HUES6 (cell line): ENCODE results near the gene ABCC6.

Experiments
- H3K27ac ChIP-seq: 2 replicates; pipeline ENCODE4 v1.7.0; 2013; ENCODE audit warnings: low read depth, mild to moderate bottlenecking, low read length, inconsistent platforms
- H3K27me3 ChIP-seq: 2 replicates; pipeline ENCODE4 v1.6.1; 2013; ENCODE audit warnings: low read length; ENCODE audit not compliant: control insufficient read depth, insufficient read depth
- H3K36me3 ChIP-seq: 2 replicates; pipeline ENCODE4 v1.6.1; 2013; ENCODE audit warnings: low read length; ENCODE audit not compliant: control insufficient read depth, insufficient read depth
- H3K4me1 ChIP-seq: 2 replicates; pipeline ENCODE4 v1.6.1; 2013; ENCODE audit warnings: low read length; ENCODE audit not compliant: control insufficient read depth, insufficient read depth
- H3K4me3 ChIP-seq: 2 replicates; pipeline ENCODE4 v1.5.1; 2013; ENCODE audit warnings: low read depth, low read length
- H3K9ac ChIP-seq: one replicate; pipeline ENCODE4 v1.6.1; 2013; ENCODE audit warnings: mild to moderate bottlenecking, low read length
- H3K9me3 ChIP-seq: 2 replicates; pipeline ENCODE4 v1.6.1; 2013; ENCODE audit warnings: low read depth, low read length; ENCODE audit not compliant: control insufficient read depth, insufficient read depth

Gene ABCC6

DNA sequence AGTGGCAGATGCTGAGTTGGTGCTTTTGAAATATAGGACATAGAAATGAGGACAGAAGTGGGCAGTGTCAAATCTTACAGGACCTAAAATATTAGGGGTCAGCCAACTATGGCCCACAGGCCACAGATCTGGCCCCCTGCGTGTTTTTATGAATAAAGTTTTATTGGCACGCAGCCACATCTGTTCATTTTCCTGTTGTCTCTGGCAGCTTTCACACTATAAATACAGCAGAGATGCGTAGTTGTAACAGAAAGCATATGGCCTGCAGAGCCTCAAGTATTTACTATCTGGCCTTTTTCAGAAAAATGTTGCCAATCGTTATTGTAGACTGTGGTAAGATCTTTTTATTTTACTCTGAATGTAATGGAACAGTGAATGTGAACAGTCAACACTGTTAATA lies 82.8 kb downstream of the ABCC6 start:
- Histone ChIP-seq H3K4me1 (no peaks in the 10 kb centered on the region), H3K36me3 (peaks cover 79% of the 10 kb centered on the region), H3K27me3 (no peaks in the 10 kb centered on the region), H3K9ac (no peak overlapping the region), H3K27ac (no peak overlapping the region), H3K4me3 (no peak overlapping the region), H3K9me3 (no peaks in the 10 kb centered on the region)

DNA sequence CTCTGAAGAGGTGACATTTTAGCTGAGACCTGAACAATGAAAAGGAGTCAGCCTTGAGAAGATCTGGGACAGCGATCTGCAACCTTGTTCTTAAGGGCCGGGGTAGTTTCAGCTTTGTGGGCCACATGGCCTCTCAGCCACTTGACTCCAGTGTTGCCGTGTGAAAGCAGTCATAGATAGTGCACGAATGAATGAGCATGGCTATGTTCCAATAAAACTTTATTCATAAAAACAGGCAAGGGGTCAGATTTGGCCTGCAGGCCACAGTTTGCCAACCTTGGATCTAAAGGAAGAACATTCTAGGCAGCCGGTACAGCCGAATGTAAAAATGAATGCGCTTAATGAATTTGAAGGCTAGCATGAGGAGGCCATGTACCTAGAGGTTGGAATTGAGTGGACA lies 83.5 kb downstream of the ABCC6 start:
- H3K4me1 ChIP-seq, result no peaks in the 10 kb centered on the region
- no peaks in the 10 kb centered on the region for H3K27me3 ChIP-seq
- H3K9ac ChIP-seq, result no peak overlapping the region
- H3K27ac ChIP-seq, result no peak overlapping the region
- no peaks in the 10 kb centered on the region for H3K9me3 ChIP-seq
- peaks cover 87% of the 10 kb centered on the region for H3K36me3 ChIP-seq
- no peak overlapping the region for H3K4me3 ChIP-seq

DNA sequence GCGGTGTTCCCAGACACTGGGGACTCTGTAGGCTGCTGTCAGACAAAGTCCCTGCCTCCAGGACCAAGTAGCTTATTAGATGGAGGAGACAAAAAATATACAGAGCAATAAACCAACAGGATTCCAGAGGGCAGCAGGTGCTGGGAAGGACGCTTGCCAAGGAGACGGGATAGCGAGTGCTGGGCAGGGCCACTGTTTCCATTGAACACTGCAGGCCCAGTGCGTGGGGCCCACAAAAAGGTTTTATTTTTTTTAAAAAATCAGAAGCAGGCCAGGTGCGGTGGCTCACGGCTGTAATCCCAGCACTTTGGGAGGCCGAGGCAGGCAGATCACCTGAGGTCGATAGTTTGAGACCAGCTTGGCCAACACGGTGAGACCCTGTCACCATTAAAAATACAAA lies 84.2 kb downstream of the ABCC6 start:
- Histone ChIP-seq H3K27ac (no peak overlapping the region), H3K27me3 (no peaks in the 10 kb centered on the region), H3K9ac (no peak overlapping the region), H3K9me3 (no peaks in the 10 kb centered on the region), H3K4me1 (no peaks in the 10 kb centered on the region), H3K4me3 (no peak overlapping the region), H3K36me3 (peaks cover 89% of the 10 kb centered on the region)

DNA sequence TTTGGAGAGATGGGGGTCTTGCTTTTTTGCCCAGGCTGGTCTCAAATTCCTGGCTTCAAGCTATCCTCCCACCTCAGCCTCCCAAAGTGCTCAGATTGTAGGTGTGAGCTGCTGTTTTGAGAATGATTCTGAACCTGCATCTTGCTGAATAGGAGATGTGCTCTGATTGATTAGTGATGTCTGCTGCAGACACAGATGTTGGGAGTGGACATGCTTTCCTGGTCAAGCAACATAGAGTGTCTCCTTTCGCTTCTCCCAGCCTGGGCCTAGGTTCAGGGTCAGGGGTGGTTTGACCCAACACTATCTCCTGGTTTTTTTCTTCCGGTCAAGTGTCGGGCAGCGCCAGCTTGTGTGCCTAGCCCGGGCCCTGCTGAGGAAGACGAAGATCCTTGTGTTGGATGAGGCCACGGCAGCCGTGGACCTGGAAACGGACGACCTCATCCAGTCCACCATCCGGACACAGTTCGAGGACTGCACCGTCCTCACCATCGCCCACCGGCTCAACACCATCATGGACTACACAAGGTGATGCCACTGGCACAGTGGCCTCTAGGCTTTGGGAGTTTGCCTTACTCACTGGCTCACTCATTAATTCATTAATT lies 85.2 kb downstream of the ABCC6 start:
- Histone ChIP-seq H3K4me3 (no peak overlapping the region), H3K27me3 (no peaks in the 10 kb centered on the region), H3K9ac (no peak overlapping the region), H3K36me3 (peaks cover 94% of the 10 kb centered on the region), H3K4me1 (no peaks in the 10 kb centered on the region), H3K27ac (no peak overlapping the region), H3K9me3 (no peaks in the 10 kb centered on the region)

DNA sequence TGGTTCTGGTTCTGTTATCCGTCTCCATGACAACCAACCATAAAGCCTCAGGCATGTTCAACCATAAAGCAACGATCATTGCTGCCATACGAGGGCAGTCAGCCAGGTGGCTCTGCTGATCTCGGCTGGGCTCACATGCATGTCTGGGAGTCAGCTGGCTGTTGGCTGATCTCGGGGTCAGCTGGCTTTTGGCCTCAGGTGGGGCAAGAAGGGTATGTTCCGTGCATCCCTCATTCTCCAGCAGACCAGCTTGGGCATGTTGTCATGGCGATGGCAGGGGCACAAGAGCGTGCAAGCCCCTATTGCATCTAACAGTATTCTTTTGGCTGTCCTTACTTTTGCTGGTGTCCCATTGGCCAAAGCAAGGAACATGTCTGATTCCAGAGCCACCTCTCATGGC lies 86.2 kb downstream of the ABCC6 start:
- Histone ChIP-seq H3K9ac (no peak overlapping the region), H3K27ac (no peak overlapping the region), H3K9me3 (no peaks in the 10 kb centered on the region), H3K27me3 (no peaks in the 10 kb centered on the region), H3K36me3 (peaks cover 96% of the 10 kb centered on the region), H3K4me3 (no peak overlapping the region), H3K4me1 (no peaks in the 10 kb centered on the region)

DNA sequence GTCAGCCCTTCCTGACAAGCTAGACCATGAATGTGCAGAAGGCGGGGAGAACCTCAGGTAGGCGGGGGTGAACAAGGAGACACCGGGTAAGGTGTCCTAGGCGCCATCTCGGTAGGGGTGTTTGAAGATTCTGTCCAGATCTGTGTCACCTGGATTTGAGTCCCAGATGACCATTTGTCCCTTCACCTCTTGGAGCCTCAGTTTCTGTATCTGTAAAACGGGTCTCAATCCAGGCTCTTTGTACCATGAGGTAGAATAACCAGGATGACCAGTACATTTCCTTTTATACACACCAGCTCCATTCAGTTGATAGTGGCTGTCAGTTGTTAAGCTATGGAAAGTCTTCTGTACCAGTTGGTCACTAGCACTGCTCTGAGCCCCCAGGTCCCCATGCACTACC lies 86.7 kb downstream of the ABCC6 start:
- Histone ChIP-seq H3K9me3 (no peaks in the 10 kb centered on the region), H3K4me1 (no peaks in the 10 kb centered on the region), H3K27me3 (no peaks in the 10 kb centered on the region), H3K9ac (no peak overlapping the region), H3K36me3 (peaks cover 97% of the 10 kb centered on the region), H3K4me3 (no peak overlapping the region), H3K27ac (no peak overlapping the region)

DNA sequence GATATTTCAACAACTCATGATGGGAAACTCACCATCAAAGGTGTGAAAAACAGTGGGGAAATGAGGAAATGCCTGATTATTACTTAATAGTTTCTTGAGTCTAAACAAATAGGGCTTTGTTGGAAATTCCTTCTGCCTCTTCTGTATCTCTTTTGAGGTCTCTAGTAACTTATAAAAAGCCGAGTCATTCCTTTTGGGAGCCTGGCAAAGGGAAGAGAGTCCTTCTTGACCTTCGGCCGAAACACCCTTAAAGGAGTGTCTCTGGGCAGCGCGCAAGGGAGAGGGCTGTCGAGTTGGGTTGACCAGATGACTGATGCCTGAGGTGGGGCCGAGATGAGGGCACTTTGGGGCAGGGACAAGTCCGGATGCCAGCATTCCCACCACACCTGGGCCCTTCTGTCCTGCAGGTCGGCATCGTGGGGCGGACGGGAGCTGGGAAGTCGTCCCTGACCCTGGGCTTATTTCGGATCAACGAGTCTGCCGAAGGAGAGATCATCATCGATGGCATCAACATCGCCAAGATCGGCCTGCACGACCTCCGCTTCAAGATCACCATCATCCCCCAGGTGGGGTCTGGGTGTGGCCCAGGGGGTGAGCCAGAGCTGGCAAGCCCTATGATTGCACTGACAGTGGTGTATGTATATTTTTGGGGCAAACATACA lies 89.2 kb downstream of the ABCC6 start:
- Histone ChIP-seq H3K36me3 (peaks cover 93% of the 10 kb centered on the region), H3K4me1 (no peaks in the 10 kb centered on the region)

DNA sequence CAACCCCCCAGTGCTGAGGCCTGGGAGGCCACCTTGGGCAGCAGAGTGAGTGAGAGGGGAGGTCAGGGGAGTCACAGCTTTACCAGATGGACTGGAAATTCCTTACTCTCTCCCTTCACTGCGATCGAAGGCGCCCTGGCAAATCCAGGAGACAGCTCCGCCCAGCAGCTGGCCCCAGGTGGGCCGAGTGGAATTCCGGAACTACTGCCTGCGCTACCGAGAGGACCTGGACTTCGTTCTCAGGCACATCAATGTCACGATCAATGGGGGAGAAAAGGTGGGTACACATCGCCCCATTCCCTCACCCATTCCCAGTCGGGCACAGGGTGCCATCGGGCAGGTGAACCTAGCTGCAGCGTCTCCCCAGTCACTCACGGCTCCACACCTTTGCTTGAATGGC lies 91.6 kb downstream of the ABCC6 start:
- H3K27me3 ChIP-seq, result no peaks in the 10 kb centered on the region
- H3K9me3 ChIP-seq, result no peaks in the 10 kb centered on the region
- no peak overlapping the region for H3K9ac ChIP-seq
- H3K4me1 ChIP-seq, result no peaks in the 10 kb centered on the region
- H3K36me3 ChIP-seq, result peaks cover 84% of the 10 kb centered on the region
- no peak overlapping the region for H3K27ac ChIP-seq
- H3K4me3 ChIP-seq, result no peak overlapping the region

More for the DNA sequence above, 89.2 kb downstream of the ABCC6 start:
- Histone ChIP-seq H3K4me3 (no peak overlapping the region), H3K9ac (no peak overlapping the region), H3K27ac (no peak overlapping the region), H3K9me3 (no peaks in the 10 kb centered on the region), H3K27me3 (no peaks in the 10 kb centered on the region)

DNA sequence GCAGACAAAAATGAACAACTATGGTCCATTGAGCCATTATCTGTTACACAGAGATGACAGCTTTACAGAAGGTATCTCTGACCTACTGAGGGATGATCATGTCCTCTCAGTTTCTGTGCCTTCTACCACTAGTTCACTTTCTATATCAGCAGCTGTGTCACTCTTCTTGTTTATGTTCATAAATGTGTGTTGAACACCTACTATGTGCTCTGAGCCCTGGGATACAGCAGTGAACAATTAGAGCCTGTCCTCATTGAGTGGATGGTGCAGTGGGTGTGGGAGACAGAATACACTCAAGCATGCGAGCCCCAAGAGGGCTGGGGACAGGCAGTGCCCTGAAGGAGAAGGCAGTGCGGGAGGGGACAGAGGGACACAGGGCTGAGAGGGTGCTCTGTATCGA lies 92.1 kb downstream of the ABCC6 start:
- no peak overlapping the region for H3K9ac ChIP-seq
- no peak overlapping the region for H3K4me3 ChIP-seq
- H3K9me3 ChIP-seq, result no peaks in the 10 kb centered on the region
- H3K27ac ChIP-seq, result no peak overlapping the region
- H3K27me3 ChIP-seq, result no peaks in the 10 kb centered on the region
- H3K4me1 ChIP-seq, result no peaks in the 10 kb centered on the region
- peaks cover 80% of the 10 kb centered on the region for H3K36me3 ChIP-seq

DNA sequence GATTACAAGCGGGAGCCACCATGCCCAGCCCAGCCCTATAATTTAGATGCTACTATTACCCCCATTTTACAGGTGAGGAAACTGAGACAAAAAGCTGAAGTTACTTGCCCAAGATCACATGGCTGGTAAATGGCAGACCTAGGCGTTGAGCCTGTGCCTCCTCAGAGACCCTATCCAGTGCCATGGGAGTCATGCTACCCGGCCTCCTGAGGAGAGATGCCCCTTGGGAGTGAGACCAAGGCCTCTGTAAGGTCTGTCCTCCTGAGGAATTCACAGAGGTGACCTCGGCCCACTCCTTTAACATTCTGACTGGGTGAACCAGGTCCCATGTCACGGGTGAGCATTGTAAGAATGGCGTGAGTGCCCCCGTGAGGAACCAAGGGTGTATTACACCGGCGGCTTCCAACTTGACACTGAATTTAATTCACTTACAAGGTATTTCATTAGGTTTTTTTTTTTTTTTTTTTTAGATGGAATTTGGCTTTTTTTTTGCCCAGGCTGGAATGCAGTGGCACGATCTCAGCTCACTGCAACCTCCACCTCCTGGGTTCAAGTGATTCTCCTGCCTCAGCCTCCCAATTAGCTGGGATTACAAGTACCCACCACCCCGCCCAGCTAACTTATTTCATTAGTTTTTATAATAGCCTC lies 95.7 kb downstream of the ABCC6 start:
- H3K27ac ChIP-seq, result no peak overlapping the region
- no peaks in the 10 kb centered on the region for H3K4me1 ChIP-seq
- H3K4me3 ChIP-seq, result no peak overlapping the region
- no peak overlapping the region for H3K9ac ChIP-seq
- H3K9me3 ChIP-seq, result peaks cover 7% of the 10 kb centered on the region
- H3K27me3 ChIP-seq, result no peaks in the 10 kb centered on the region
- peaks cover 79% of the 10 kb centered on the region for H3K36me3 ChIP-seq

DNA sequence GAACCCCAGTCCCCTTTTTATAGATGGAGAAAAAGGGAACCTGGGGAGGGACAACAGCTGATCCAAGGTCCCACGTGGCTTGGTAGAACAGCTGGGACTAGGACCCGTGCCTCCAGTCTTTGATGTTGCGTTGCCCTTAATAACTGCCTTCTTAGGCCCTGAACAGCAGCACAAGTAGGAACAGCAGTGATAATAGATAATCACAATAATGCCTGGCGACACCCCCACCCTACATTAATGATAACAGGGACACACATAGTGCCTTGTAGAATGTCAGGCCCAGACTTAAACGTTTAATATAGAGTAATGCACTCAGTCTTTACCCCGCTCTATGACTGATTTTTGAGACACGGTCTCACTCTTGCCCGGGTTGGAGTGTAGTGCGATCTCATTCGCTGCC lies 96.4 kb downstream of the ABCC6 start:
- Histone ChIP-seq H3K9ac (no peak overlapping the region), H3K4me1 (no peaks in the 10 kb centered on the region), H3K4me3 (no peak overlapping the region), H3K9me3 (peaks cover 7% of the 10 kb centered on the region), H3K27me3 (no peaks in the 10 kb centered on the region), H3K27ac (no peak overlapping the region), H3K36me3 (peaks cover 81% of the 10 kb centered on the region)
